Mammary epithelial cell (primary cell): ENCODE measurements around the gene SETD5.

Experiments
- CTCF ChIP-seq, 2 donors: IDR thresholded peaks in 1 of 2; conservative IDR thresholded peaks in 1 of 2; 2 replicates each; pipeline ENCODE4 v1.5.1; 2011 to 2012; ENCODE audit warnings: inconsistent platforms in 2 of 2, low read length in 2 of 2, mild to moderate bottlenecking in 2 of 2, control low read depth in 1 of 2, low read depth in 1 of 2; ENCODE audit not compliant: insufficient read depth in 1 of 2; ENCODE audit errors: extremely low read depth in 1 of 2
- EZH2 ChIP-seq: IDR thresholded peaks from 2 replicates; pipeline ENCODE4 v1.6.1; 2012; ENCODE audit warnings: low read length, inconsistent platforms, borderline replicate concordance

- TF ChIP-seq CTCF (conservative IDR thresholded peaks at IDR 0.05 in 1 of 2, IDR thresholded peaks at IDR 0.05 in 1 of 2; ENCODE audit: extremely low read depth in 1 of 2, insufficient read depth in 1 of 2, low read depth in 1 of 2, low read length in 2 of 2) (no peak), EZH2 (no peak)
Measured at GRCh38 chr3:9514306-9514705, 116.9 kb downstream of the SETD5 start.
